BE2C (cell line): ENCODE measurements around the gene CYP1A1.

Experiments used
- DNase-seq: peaks from one replicate; pipeline ENCODE4 v3.0.0-alpha.2; 2020
- H3K27me3 ChIP-seq: fragments of 250-450 bp; sonication (Bioruptor Pico); 2 replicates; pipeline ENCODE4 v1.5.1; 2020; ENCODE audit warnings: mild to moderate bottlenecking
- H3K36me3 ChIP-seq: fragments of 250-450 bp; sonication (Bioruptor Pico); 2 replicates; pipeline ENCODE4 v1.5.1; 2020; ENCODE audit warnings: mild to moderate bottlenecking
- H3K4me1 ChIP-seq: fragments of 250-450 bp; sonication (Bioruptor Pico); 2 replicates; pipeline ENCODE4 v1.5.1; 2020
- H3K4me3 ChIP-seq: 2 replicates; pipeline ENCODE4 v1.5.1; 2011; ENCODE audit warnings: low read depth, low read length
- H3K9me3 ChIP-seq: fragments of 250-450 bp; sonication (Bioruptor Pico); 2 replicates; pipeline ENCODE4 v1.5.1; 2020
- TF ChIP-seq, protein P1 (sequence below): IDR thresholded peaks from 2 replicates; pipeline ENCODE4 v1.5.1; 2012; ENCODE audit warnings: mild to moderate bottlenecking, low read depth, low read length

Gene CYP1A1

DNA sequence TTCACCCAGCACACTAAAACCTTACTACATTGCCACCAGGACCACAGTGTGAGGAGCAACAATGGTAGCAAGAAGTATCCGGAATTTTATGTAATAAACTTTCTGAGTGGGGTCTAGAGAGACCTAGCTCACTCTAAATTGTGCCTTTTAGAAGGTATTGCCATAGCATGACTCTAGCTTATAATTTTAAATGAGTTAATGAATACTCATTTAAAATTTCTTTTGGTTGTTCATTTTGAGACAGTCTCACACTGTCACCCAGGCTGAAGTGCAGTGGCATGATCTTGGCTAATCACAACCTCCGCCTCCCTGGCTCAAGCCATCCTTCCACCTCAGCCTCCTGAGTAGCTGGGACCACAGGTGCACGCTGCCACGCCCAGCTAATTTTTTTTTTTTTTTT is 55.7 kb downstream of the CYP1A1 start:
- Histone ChIP-seq H3K36me3 (peaks cover 26% of the 10 kb centered on the region), H3K9me3 (no peaks in the 10 kb centered on the region), H3K4me1 (no peaks in the 10 kb centered on the region), H3K4me3 (no peak overlapping the region), H3K27me3 (no peaks in the 10 kb centered on the region)
- no peak for DNase-seq
- TF ChIP-seq, protein P1, sequence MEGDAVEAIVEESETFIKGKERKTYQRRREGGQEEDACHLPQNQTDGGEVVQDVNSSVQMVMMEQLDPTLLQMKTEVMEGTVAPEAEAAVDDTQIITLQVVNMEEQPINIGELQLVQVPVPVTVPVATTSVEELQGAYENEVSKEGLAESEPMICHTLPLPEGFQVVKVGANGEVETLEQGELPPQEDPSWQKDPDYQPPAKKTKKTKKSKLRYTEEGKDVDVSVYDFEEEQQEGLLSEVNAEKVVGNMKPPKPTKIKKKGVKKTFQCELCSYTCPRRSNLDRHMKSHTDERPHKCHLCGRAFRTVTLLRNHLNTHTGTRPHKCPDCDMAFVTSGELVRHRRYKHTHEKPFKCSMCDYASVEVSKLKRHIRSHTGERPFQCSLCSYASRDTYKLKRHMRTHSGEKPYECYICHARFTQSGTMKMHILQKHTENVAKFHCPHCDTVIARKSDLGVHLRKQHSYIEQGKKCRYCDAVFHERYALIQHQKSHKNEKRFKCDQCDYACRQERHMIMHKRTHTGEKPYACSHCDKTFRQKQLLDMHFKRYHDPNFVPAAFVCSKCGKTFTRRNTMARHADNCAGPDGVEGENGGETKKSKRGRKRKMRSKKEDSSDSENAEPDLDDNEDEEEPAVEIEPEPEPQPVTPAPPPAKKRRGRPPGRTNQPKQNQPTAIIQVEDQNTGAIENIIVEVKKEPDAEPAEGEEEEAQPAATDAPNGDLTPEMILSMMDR = no peak
